IMR-90 (cell line): Measurements from ENCODE around the gene ITSN1. TPM values are rescaled to one million over a fixed set of nuclear protein-coding genes. Genes with fewer than 3 reads are reported as not detected.

Experiments used
- ATAC-seq: fragments of 200-7000 bp; cut with Tn5 transposase; 2 replicates; pipeline ENCODE4 v1.9.1; 2020; ENCODE audit warnings: low read depth, mild to moderate bottlenecking, moderate library complexity
- BruUV-seq: library from RNA; stranded (reverse); fragments of 400-500 nt; replicated peaks from 2 replicates; lab custom pipeline; 2021; lab: Mats Ljungman, UMichigan
- CTCF ChIA-PET: fragments of 300-600 bp; formaldehyde crosslinking; extraction: SDS; loops from one replicate; lab custom pipeline; 2021; ENCODE audit warnings: antibody characterized with exemption; lab: Yijun Ruan, JAX
- POLR2A ChIA-PET: fragments of 300-600 bp; sonication (Branson Sonifier 250); formaldehyde crosslinking; loops from one replicate; lab custom pipeline; 2022; ENCODE audit warnings: antibody characterized with exemption; ENCODE audit not compliant: unreplicated experiment; lab: Charles Lee
- DNase-seq: peaks from one replicate; pipeline ENCODE4 v3.0.0; 2013
- H2AFZ ChIP-seq: replicated peaks from 2 replicates; pipeline ENCODE3; 2013; ENCODE audit warnings: low read length, mild to moderate bottlenecking; ENCODE audit not compliant: poor library complexity
- H2AK5ac ChIP-seq: 2 replicates; pipeline ENCODE4 v1.6.1; 2013; ENCODE audit warnings: low read depth, low read length, inconsistent platforms
- H2AK9ac ChIP-seq: replicated peaks from 2 replicates; pipeline ENCODE3; 2013; ENCODE audit warnings: mild to moderate bottlenecking, low read depth, low read length, moderate library complexity; ENCODE audit not compliant: poor library complexity
- H2BK120ac ChIP-seq: 2 replicates; pipeline ENCODE4 v1.6.1; 2013; ENCODE audit warnings: low read depth, low read length, inconsistent platforms
- H2BK15ac ChIP-seq: 3 replicates; pipeline ENCODE4 v1.6.1; 2013; ENCODE audit warnings: low read depth, low read length, inconsistent platforms
- H2BK20ac ChIP-seq: 2 replicates; pipeline ENCODE4 v1.6.1; 2013; ENCODE audit warnings: low read depth, mild to moderate bottlenecking, inconsistent platforms, low read length, moderate library complexity
- H2BK5ac ChIP-seq: 2 replicates; pipeline ENCODE4 v1.6.1; 2013; ENCODE audit warnings: mild to moderate bottlenecking, low read depth, low read length, inconsistent platforms; ENCODE audit not compliant: poor library complexity, severe bottlenecking
- H3K14ac ChIP-seq: replicated peaks from 2 replicates; pipeline ENCODE4 v1.6.1; 2013; ENCODE audit warnings: low read depth, low read length, inconsistent platforms
- H3K18ac ChIP-seq: 2 replicates; pipeline ENCODE4 v1.6.1; 2013; ENCODE audit warnings: low read depth, low read length, control low read depth
- H3K23ac ChIP-seq: 2 replicates; pipeline ENCODE4 v1.6.1; 2013; ENCODE audit warnings: low read depth, low read length, inconsistent platforms
- H3K27ac ChIP-seq: 2 replicates; pipeline ENCODE4 v1.5.1; 2013; ENCODE audit warnings: mild to moderate bottlenecking, control low read depth, low read length; ENCODE audit not compliant: insufficient read depth
- H3K27me3 ChIP-seq: 2 replicates; pipeline ENCODE4 v1.6.1; 2013; ENCODE audit warnings: low read length; ENCODE audit not compliant: control insufficient read depth, insufficient read depth
- H3K36me3 ChIP-seq: 2 replicates; pipeline ENCODE4 v1.6.1; 2013; ENCODE audit warnings: low read length, mixed read lengths; ENCODE audit not compliant: control insufficient read depth, insufficient read depth
- H3K4ac ChIP-seq: 2 replicates; pipeline ENCODE4 v1.6.1; 2013; ENCODE audit warnings: low read depth, low read length, inconsistent platforms
- H3K4me1 ChIP-seq: 2 replicates; pipeline ENCODE4 v1.6.1; 2013; ENCODE audit warnings: low read length, mixed read lengths; ENCODE audit not compliant: control insufficient read depth, insufficient read depth
- H3K4me2 ChIP-seq: 2 replicates; pipeline ENCODE4 v1.6.1; 2013; ENCODE audit warnings: low read depth, mild to moderate bottlenecking, control low read depth, low read length, moderate library complexity
- H3K4me3 ChIP-seq: 2 replicates; pipeline ENCODE4 v1.5.1; 2013; ENCODE audit warnings: low read depth, mild to moderate bottlenecking, control low read depth, low read length, moderate library complexity; ENCODE audit not compliant: insufficient read depth
- H3K56ac ChIP-seq: 2 replicates; pipeline ENCODE4 v1.6.1; 2013; ENCODE audit warnings: low read length, inconsistent platforms; ENCODE audit not compliant: insufficient read depth; ENCODE audit errors: extremely low read depth
- H3K79me1 ChIP-seq, 2 experiments: 2 replicates each; pipeline ENCODE4 v1.6.1; 2013; ENCODE audit warnings: low read length in 2 of 2, inconsistent platforms in 1 of 2, low read depth in 1 of 2
- H3K9ac ChIP-seq: 2 replicates; pipeline ENCODE4 v1.6.1; 2013; ENCODE audit warnings: low read depth, low read length, control low read depth
- H3K9me1 ChIP-seq: 2 replicates; pipeline ENCODE4 v1.6.1; 2013; ENCODE audit warnings: low read length, inconsistent platforms; ENCODE audit not compliant: insufficient read depth
- H3K9me3 ChIP-seq: 2 replicates; pipeline ENCODE4 v1.6.1; 2013; ENCODE audit warnings: low read length; ENCODE audit not compliant: control insufficient read depth, insufficient read depth
- H4K20me1 ChIP-seq: 2 replicates; pipeline ENCODE4 v1.6.1; 2013; ENCODE audit warnings: low read length, inconsistent platforms; ENCODE audit not compliant: insufficient read depth
- H4K5ac ChIP-seq: 2 replicates; pipeline ENCODE4 v1.6.1; 2013; ENCODE audit warnings: mild to moderate bottlenecking, low read depth, low read length, control low read depth
- H4K8ac ChIP-seq, 2 experiments: 2 replicates each; pipeline ENCODE4 v1.6.1; 2013; ENCODE audit warnings: low read depth in 2 of 2, low read length in 2 of 2, control low read depth in 1 of 2, inconsistent platforms in 1 of 2
- H4K91ac ChIP-seq: 2 replicates; pipeline ENCODE4 v1.6.1; 2013; ENCODE audit warnings: low read depth, low read length, inconsistent platforms; ENCODE audit not compliant: insufficient read depth
- BHLHE40 ChIP-seq: fragments of 150-350 bp; IDR thresholded peaks from 2 replicates; pipeline ENCODE4 v1.6.1; 2016; ENCODE audit warnings: mild to moderate bottlenecking, low read depth, low read length
- MAZ ChIP-seq: IDR thresholded peaks from 2 replicates; pipeline ENCODE4 v1.6.1; 2012; ENCODE audit warnings: low read depth, mild to moderate bottlenecking, low read length, improper control_type of control experiment, moderate library complexity, borderline replicate concordance
- WGBS, 2 experiments: methylation state at CpG; one replicate each; pipeline versions ENCODE4 v1.1.5 to v1.1.7; 2013; ENCODE audit warnings: missing lambda C conversion rate in 2 of 2; ENCODE audit not compliant: insufficient read length in 1 of 2; ENCODE audit errors: extremely low coverage in 2 of 2; 5-methylcytosine and 5-hydroxymethylcytosine counted together
- dilution Hi-C: fragments of 300-500 bp; cut with HindIII; formaldehyde crosslinking; loops from one replicate; pipeline ENCODE4 v1.14.3; 2018; ENCODE audit warnings: low sequenced_read_pairs; ENCODE audit not compliant: unreplicated experiment
- in situ Hi-C: fragments of 300-500 bp; cut with MboI; formaldehyde crosslinking; loops from 3 replicates; pipeline ENCODE4 v1.14.3; 2019; ENCODE audit warnings: low sequenced_read_pairs, inconsistent platforms, mixed read lengths
- intact Hi-C: fragments of 100-400 bp; cut with micrococcal nuclease; formaldehyde crosslinking; loops from 2 replicates; pipeline ENCODE4 v1.10.0; 2022
- polyA plus RNA-seq, 3 experiments: library from polyadenylated mRNA; depleted of rRNA; stranded (reverse); fragments of >200 nt; gene quantifications; 2 replicates each; pipeline ENCODE4 v1.2.3, GENCODE V29; 2012; ENCODE audit warnings: low replicate concordance in 1 of 3
- total RNA-seq: library from RNA; depleted of rRNA; stranded (reverse); fragments of >200 nt; gene quantifications from 2 replicates; pipeline ENCODE4 v1.2.3, GENCODE V29; 2012
- TF ChIP-seq, protein P1 (sequence below): conservative IDR thresholded peaks from 2 replicates; pipeline ENCODE4 v1.5.1; 2012; ENCODE audit warnings: mild to moderate bottlenecking, low read depth, low read length, improper control_type of control experiment
- TF ChIP-seq, protein P2 (sequence below): fragments of 150-350 bp; IDR thresholded peaks from 2 replicates; pipeline ENCODE4 v1.6.1; 2017; ENCODE audit warnings: mild to moderate bottlenecking, antibody characterized with exemption, low read length, low read depth

Gene ITSN1
- total and polyA plus RNA-seq, 2 of the 4 experiments (the other 2 are of a cell fraction): 45.4 to 62.0 TPM

DNA sequence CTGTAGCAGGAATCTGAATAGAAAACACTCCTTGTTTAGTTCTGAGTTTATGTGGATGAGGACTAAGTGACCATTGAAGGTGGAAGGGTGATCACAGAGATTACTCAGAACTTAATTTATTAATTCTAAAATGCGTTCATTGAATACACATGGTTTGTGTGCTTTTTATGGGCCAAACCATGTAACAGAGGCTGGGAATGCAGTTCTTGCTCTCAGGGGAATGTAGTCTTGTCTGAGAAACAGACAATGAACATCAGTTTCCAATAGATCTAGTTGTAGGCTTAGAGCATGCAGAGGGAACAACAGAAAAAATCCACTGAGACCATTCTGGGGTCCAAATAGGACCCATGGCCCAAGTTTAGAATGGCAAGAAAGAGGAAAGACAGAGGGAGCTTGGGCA lies 46.1 kb downstream of the ITSN1 start:
- ChIA-PET POLR2A (no interaction called here), CTCF (interaction anchor here (0.5 to 0.6 kb wide), 2 partner anchors 18 to 27 kb away, joined by 3 read pairs; no protein-coding TSS in a partner anchor)
- Histone ChIP-seq H3K14ac (no peak overlapping the region), H3K4ac (no peak overlapping the region), H3K27ac (no peak overlapping the region), H3K4me3 (no peak overlapping the region), H3K79me1 (peaks cover 36 to 73% of the 10 kb centered on the region in 2 experiments), H2BK5ac (no peak overlapping the region), H3K9ac (no peak overlapping the region), H3K4me2 (no peak overlapping the region), H4K5ac (no peak overlapping the region), H4K91ac (no peak overlapping the region), H2BK120ac (no peak overlapping the region), H3K9me1 (peaks cover 19% of the 10 kb centered on the region), H2BK20ac (no peak overlapping the region), H3K18ac (no peak overlapping the region), H3K27me3 (no peaks in the 10 kb centered on the region), H2BK15ac (no peak overlapping the region), H3K9me3 (no peaks in the 10 kb centered on the region), H2AK9ac (no peak overlapping the region), H3K36me3 (no peaks in the 10 kb centered on the region), H2AFZ (no peak overlapping the region), H3K56ac (no peak overlapping the region), H4K20me1 (peaks cover 49% of the 10 kb centered on the region), H3K23ac (no peak overlapping the region), H2AK5ac (no peak overlapping the region), H3K4me1 (peaks cover 9% of the 10 kb centered on the region), H4K8ac (no peak overlapping the region)
- dilution Hi-C loops: no loop called here
- no CpG with 5 or more reads among the region's 1 CpG for WGBS, 2 experiments
- intact Hi-C loops: no loop called here
- no peak for DNase-seq
- ATAC-seq: no peak
- BruUV-seq: no TSS peak
- TF ChIP-seq, protein P1, sequence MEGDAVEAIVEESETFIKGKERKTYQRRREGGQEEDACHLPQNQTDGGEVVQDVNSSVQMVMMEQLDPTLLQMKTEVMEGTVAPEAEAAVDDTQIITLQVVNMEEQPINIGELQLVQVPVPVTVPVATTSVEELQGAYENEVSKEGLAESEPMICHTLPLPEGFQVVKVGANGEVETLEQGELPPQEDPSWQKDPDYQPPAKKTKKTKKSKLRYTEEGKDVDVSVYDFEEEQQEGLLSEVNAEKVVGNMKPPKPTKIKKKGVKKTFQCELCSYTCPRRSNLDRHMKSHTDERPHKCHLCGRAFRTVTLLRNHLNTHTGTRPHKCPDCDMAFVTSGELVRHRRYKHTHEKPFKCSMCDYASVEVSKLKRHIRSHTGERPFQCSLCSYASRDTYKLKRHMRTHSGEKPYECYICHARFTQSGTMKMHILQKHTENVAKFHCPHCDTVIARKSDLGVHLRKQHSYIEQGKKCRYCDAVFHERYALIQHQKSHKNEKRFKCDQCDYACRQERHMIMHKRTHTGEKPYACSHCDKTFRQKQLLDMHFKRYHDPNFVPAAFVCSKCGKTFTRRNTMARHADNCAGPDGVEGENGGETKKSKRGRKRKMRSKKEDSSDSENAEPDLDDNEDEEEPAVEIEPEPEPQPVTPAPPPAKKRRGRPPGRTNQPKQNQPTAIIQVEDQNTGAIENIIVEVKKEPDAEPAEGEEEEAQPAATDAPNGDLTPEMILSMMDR: no peak
- TF ChIP-seq, protein P2, sequence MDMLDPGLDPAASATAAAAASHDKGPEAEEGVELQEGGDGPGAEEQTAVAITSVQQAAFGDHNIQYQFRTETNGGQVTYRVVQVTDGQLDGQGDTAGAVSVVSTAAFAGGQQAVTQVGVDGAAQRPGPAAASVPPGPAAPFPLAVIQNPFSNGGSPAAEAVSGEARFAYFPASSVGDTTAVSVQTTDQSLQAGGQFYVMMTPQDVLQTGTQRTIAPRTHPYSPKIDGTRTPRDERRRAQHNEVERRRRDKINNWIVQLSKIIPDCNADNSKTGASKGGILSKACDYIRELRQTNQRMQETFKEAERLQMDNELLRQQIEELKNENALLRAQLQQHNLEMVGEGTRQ: no peak
- no peak for TF ChIP-seq MAZ
- TF ChIP-seq BHLHE40: no peak
- in situ Hi-C loops: no loop called here
